Mesendoderm (in vitro differentiated cells): ENCODE results near the gene CDK19.

Experiments
- DNase-seq: peaks from one replicate; pipeline ENCODE4 v3.0.0; 2013
- H2AK5ac ChIP-seq: 2 replicates; pipeline ENCODE4 v1.6.1; 2013; ENCODE audit warnings: low read length, inconsistent platforms
- H2BK120ac ChIP-seq: 2 replicates; pipeline ENCODE4 v1.6.1; 2013; ENCODE audit warnings: low read depth, mild to moderate bottlenecking, low read length, moderate library complexity, mixed read lengths
- H2BK15ac ChIP-seq: replicated peaks from 2 replicates; pipeline ENCODE4 v1.6.1; 2013; ENCODE audit warnings: low read depth, mild to moderate bottlenecking, moderate library complexity
- H2BK5ac ChIP-seq: 2 replicates; pipeline ENCODE4 v1.6.1; 2013; ENCODE audit warnings: low read length, inconsistent platforms
- H3K18ac ChIP-seq: 2 replicates; pipeline ENCODE4 v1.6.1; 2013; ENCODE audit warnings: mild to moderate bottlenecking, low read length, mixed read lengths
- H3K23ac ChIP-seq: one replicate; pipeline ENCODE4 v1.6.1; 2013; ENCODE audit warnings: low read length
- H3K27ac ChIP-seq: 2 replicates; pipeline ENCODE4 v1.5.1; 2013; ENCODE audit warnings: low read depth, mild to moderate bottlenecking, inconsistent platforms, low read length, moderate library complexity
- H3K27me3 ChIP-seq: 2 replicates; pipeline ENCODE4 v1.6.1; 2013; ENCODE audit warnings: low read length, control low read depth, mild to moderate bottlenecking, inconsistent platforms; ENCODE audit not compliant: insufficient read depth, poor library complexity
- H3K36me3 ChIP-seq: 2 replicates; pipeline ENCODE4 v1.6.1; 2013; ENCODE audit warnings: low read length, inconsistent platforms; ENCODE audit not compliant: control insufficient read depth, insufficient read depth
- H3K4ac ChIP-seq: one replicate; pipeline ENCODE4 v1.6.1; 2013; ENCODE audit warnings: low read depth, mild to moderate bottlenecking, low read length, moderate library complexity
- H3K4me1 ChIP-seq: 2 replicates; pipeline ENCODE4 v1.6.1; 2013; ENCODE audit warnings: low read depth, low read length, inconsistent platforms; ENCODE audit not compliant: control insufficient read depth
- H3K4me2 ChIP-seq: 2 replicates; pipeline ENCODE4 v1.6.1; 2013; ENCODE audit warnings: low read length
- H3K4me3 ChIP-seq: 2 replicates; pipeline ENCODE4 v1.5.1; 2013; ENCODE audit warnings: mild to moderate bottlenecking, low read length
- H3K56ac ChIP-seq: one replicate; pipeline ENCODE4 v1.6.1; 2013; ENCODE audit warnings: low read length
- H3K79me1 ChIP-seq: 2 replicates; pipeline ENCODE4 v1.6.1; 2013; ENCODE audit warnings: low read length, inconsistent platforms
- H3K79me2 ChIP-seq: 2 replicates; pipeline ENCODE4 v1.6.1; 2013; ENCODE audit warnings: mild to moderate bottlenecking, low read length; ENCODE audit not compliant: control insufficient read depth, insufficient read depth
- H3K9ac ChIP-seq: 2 replicates; pipeline ENCODE4 v1.6.1; 2013; ENCODE audit warnings: low read length, inconsistent platforms
- H4K5ac ChIP-seq: one replicate; pipeline ENCODE4 v1.6.1; 2013; ENCODE audit warnings: low read length
- H4K8ac ChIP-seq: one replicate; pipeline ENCODE4 v1.6.1; 2013; ENCODE audit warnings: low read depth, mild to moderate bottlenecking, control low read depth, low read length, moderate library complexity
- WGBS: extraction: QIAGEN DNeasy Blood & Tissue Kit; methylation state at CpG from one replicate; pipeline ENCODE4 v1.1.7; 2013; ENCODE audit warnings: low lambda C conversion rate, missing lambda C conversion rate; ENCODE audit not compliant: insufficient coverage; ENCODE audit errors: extremely low coverage; 5-methylcytosine and 5-hydroxymethylcytosine counted together

CDK19 gene

DNA sequence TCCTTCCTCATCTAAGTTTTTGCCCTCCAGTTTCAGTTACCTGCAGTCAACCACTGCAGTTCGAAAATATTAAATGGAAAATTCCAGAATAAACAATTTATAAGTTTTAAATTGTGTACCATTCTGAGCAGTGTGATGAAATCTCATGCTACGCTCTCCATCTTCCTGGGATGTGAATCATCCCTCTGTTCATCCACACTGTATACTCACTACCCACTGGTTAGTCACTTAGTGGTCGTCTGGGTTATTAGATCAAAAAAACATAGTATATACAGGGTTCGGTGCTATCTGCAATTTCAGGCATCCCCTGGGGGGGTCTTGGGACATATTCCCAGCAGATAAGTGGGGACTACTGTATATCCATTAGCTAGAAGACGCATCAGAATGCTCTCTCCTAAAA, 186.9 kb downstream of the CDK19 start:
- Histone ChIP-seq H2BK120ac (no peak overlapping the region), H3K4ac (no peak overlapping the region), H3K4me3 (no peak overlapping the region), H3K4me1 (no peaks in the 10 kb centered on the region), H3K27ac (no peak overlapping the region), H3K23ac (no peak overlapping the region), H3K27me3 (no peaks in the 10 kb centered on the region), H2BK5ac (no peak overlapping the region), H3K4me2 (no peak overlapping the region), H2BK15ac (no peak overlapping the region), H3K79me1 (no peaks in the 10 kb centered on the region), H4K8ac (no peak overlapping the region), H3K18ac (no peak overlapping the region), H2AK5ac (no peak overlapping the region), H3K36me3 (no peaks in the 10 kb centered on the region), H3K56ac (no peak overlapping the region), H3K79me2 (no peaks in the 10 kb centered on the region), H3K9ac (no peak overlapping the region), H4K5ac (no peak overlapping the region)
- DNase-seq = no peak
- no CpG with 5 or more reads among the region's 5 CpGs for WGBS

DNA sequence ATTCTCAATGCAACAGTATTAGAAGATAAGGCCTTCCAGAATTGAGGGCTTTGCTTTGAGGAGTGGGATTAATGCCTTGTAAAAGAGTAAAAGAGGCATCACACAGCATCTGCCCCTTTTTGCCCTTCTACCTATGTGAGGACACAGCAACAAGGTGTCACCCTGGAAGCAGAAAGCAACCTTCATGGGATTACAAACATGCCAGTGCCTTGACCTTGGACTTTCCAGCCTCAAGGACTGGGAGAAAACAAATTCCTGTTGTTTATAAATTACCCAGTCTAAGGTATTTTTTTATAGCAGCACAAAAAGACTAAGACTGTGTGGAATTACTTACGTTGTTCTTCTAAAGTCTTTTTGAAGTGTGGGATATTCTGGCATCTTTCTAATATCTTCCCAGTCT, 188.8 kb downstream of the CDK19 start:
- no peak overlapping the region for H2BK120ac ChIP-seq
- H3K4me1 ChIP-seq = no peaks in the 10 kb centered on the region
- H3K79me1 ChIP-seq = no peaks in the 10 kb centered on the region
- H3K56ac ChIP-seq = no peak overlapping the region
- H3K9ac ChIP-seq = no peak overlapping the region
- H2BK5ac ChIP-seq = no peak overlapping the region
- no peak overlapping the region for H3K4ac ChIP-seq
- no peaks in the 10 kb centered on the region for H3K27me3 ChIP-seq
- no peak overlapping the region for H2BK15ac ChIP-seq
- H3K4me2 ChIP-seq = no peak overlapping the region
- H3K79me2 ChIP-seq = no peaks in the 10 kb centered on the region
- H3K27ac ChIP-seq = no peak overlapping the region
- WGBS = no CpG with 5 or more reads among the region's 1 CpG
- H3K36me3 ChIP-seq = no peaks in the 10 kb centered on the region
- H3K18ac ChIP-seq = no peak overlapping the region
- H3K4me3 ChIP-seq = no peak overlapping the region
- H3K23ac ChIP-seq = no peak overlapping the region
- no peak overlapping the region for H4K8ac ChIP-seq
- no peak overlapping the region for H4K5ac ChIP-seq
- no peak overlapping the region for H2AK5ac ChIP-seq
- DNase-seq = no peak

DNA sequence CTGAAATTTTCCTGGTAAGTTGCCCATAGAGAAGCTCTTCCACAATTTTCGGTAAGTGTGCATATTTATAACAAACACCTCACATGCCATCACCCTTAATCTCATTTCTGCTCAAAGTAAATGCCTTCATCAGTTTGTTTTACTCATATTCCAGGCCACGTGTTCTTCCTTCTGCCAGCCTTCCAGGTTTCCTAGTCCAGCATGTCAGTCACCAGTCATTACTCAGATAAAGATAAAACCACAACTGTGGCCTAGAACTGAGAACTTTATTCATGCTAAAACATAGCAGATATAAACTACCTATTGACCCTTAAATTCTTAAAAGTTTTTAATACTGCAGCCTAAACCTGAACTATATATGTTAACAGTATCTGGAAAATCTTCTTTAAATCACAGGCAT, 189.4 kb downstream of the CDK19 start:
- H3K4me1 ChIP-seq = no peaks in the 10 kb centered on the region
- H3K79me1 ChIP-seq = no peaks in the 10 kb centered on the region
- H3K18ac ChIP-seq = no peak overlapping the region
- no peak overlapping the region for H3K9ac ChIP-seq
- H3K27ac ChIP-seq = no peak overlapping the region
- no peak overlapping the region for H3K23ac ChIP-seq
- no peaks in the 10 kb centered on the region for H3K36me3 ChIP-seq
- H3K4ac ChIP-seq = no peak overlapping the region
- no peak overlapping the region for H2AK5ac ChIP-seq
- H2BK120ac ChIP-seq = no peak overlapping the region
- no peak for DNase-seq
- no peak overlapping the region for H4K8ac ChIP-seq
- no peak overlapping the region for H2BK15ac ChIP-seq
- no peak overlapping the region for H4K5ac ChIP-seq
- WGBS = no CpG with 5 or more reads among the region's 2 CpGs
- H3K4me3 ChIP-seq = no peak overlapping the region
- H2BK5ac ChIP-seq = no peak overlapping the region
- H3K79me2 ChIP-seq = no peaks in the 10 kb centered on the region
- H3K27me3 ChIP-seq = no peaks in the 10 kb centered on the region
- no peak overlapping the region for H3K4me2 ChIP-seq
- H3K56ac ChIP-seq = no peak overlapping the region

DNA sequence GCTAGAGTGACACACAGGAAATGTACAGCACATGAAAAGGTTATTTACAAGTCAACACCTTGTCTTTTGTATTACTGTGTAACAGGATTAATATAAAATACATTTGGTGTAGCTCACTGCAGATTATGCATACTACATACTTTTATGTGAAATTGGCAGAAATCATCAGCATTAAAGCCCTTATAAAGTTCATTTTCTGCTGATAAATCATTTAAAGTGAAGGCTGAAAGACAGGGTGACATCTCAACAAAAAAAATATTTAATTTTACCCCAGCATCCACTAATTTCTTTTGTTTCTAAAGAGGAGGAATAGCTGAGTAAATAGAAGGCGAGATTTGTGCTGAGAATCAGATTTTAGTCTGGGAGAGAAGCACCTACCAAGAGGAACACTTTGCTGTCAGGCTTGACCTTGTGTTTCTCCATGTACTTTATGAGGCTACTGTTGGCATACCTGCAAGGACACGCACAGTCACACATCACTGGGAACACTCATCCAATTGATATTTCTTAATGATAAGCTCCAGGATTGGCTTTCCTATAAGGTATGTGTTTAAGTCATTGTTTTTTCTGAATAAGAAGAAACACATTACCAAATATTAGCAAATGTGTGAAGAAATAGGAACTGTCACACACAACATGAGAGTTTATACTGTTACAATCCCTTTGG, 192.2 kb downstream of the CDK19 start:
- no peak overlapping the region for H3K9ac ChIP-seq
- H3K36me3 ChIP-seq = no peaks in the 10 kb centered on the region
- H3K79me1 ChIP-seq = no peaks in the 10 kb centered on the region
- H3K27ac ChIP-seq = no peak overlapping the region
- peaks cover 5% of the 10 kb centered on the region for H3K4me1 ChIP-seq
- no peak overlapping the region for H4K8ac ChIP-seq
- H2BK15ac ChIP-seq = no peak overlapping the region
- no peak overlapping the region for H2BK5ac ChIP-seq
- no peak overlapping the region for H2BK120ac ChIP-seq
- H3K79me2 ChIP-seq = no peaks in the 10 kb centered on the region
- no peak overlapping the region for H3K23ac ChIP-seq
- no peak overlapping the region for H3K4ac ChIP-seq
- no peak overlapping the region for H3K4me3 ChIP-seq
- no peak overlapping the region for H3K4me2 ChIP-seq
- H3K27me3 ChIP-seq = no peaks in the 10 kb centered on the region
- no peak for DNase-seq
- H2AK5ac ChIP-seq = no peak overlapping the region
- no peak overlapping the region for H4K5ac ChIP-seq
- H3K56ac ChIP-seq = no peak overlapping the region
- H3K18ac ChIP-seq = no peak overlapping the region
- WGBS = no CpG with 5 or more reads among the region's 2 CpGs

DNA sequence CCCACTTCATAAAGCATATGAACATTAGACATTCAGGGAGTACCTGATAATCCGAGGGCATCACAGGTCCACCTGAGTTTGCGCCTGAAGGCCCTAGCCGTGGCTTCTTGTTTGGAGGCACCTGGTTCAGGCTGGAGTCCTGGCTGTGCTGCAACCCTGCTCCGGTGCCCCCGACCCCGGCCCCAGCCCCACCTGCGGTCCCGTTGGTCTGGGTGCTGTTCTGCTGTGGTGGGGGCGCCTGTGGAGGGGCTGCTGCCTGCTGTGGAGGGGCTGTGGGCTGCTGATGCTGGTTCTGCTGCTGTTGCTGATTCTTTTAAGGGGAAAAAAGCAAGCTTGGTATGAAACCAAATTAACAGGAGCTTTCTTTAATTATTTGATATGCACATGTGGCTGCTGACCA, 194.2 kb downstream of the CDK19 start:
- Histone ChIP-seq H2BK5ac (no peak overlapping the region), H3K27ac (no peak overlapping the region), H3K79me2 (no peaks in the 10 kb centered on the region), H2BK15ac (no peak overlapping the region), H3K9ac (no peak overlapping the region), H2AK5ac (no peak overlapping the region), H3K4me2 (no peak overlapping the region), H3K56ac (no peak overlapping the region), H3K79me1 (no peaks in the 10 kb centered on the region), H3K36me3 (no peaks in the 10 kb centered on the region), H4K5ac (no peak overlapping the region), H3K4me3 (no peak overlapping the region), H3K27me3 (no peaks in the 10 kb centered on the region), H2BK120ac (peak overlapping the region; percentile 28), H3K4ac (no peak overlapping the region), H3K18ac (peak overlapping the region; percentile 80), H4K8ac (no peak overlapping the region), H3K23ac (no peak overlapping the region), H3K4me1 (peaks cover 5% of the 10 kb centered on the region)
- no peak for DNase-seq
- WGBS = no CpG with 5 or more reads among the region's 9 CpGs

GRCh38 chr6:110620065-110620464, 195.2 kb downstream of the CDK19 start:
- no peak overlapping the region for H4K5ac ChIP-seq
- H2BK120ac ChIP-seq = no peak overlapping the region
- H2BK15ac ChIP-seq = no peak overlapping the region
- no peaks in the 10 kb centered on the region for H3K27me3 ChIP-seq
- H2BK5ac ChIP-seq = no peak overlapping the region
- H3K18ac ChIP-seq = no peak overlapping the region
- DNase-seq = no peak
- no peak overlapping the region for H3K56ac ChIP-seq
- no peaks in the 10 kb centered on the region for H3K79me1 ChIP-seq
- H3K4me3 ChIP-seq = no peak overlapping the region
- no CpG with 5 or more reads among the region's 1 CpG for WGBS
- H4K8ac ChIP-seq = no peak overlapping the region
- no peak overlapping the region for H3K9ac ChIP-seq
- H3K4ac ChIP-seq = no peak overlapping the region
- no peaks in the 10 kb centered on the region for H3K79me2 ChIP-seq
- no peak overlapping the region for H2AK5ac ChIP-seq
- no peak overlapping the region for H3K4me2 ChIP-seq
- no peak overlapping the region for H3K23ac ChIP-seq
- H3K36me3 ChIP-seq = no peaks in the 10 kb centered on the region
- H3K4me1 ChIP-seq = peaks cover 5% of the 10 kb centered on the region
- no peak overlapping the region for H3K27ac ChIP-seq
